GM21528 (cell line): ENCODE measurements around the gene PDK2.

ENCODE experiments used
- ATAC-seq: cut with Tn5 transposase; IDR thresholded peaks from one replicate; pipeline ENCODE4 v1.9.1; 2021; ENCODE audit warnings: mild to moderate bottlenecking, moderate library complexity; ENCODE audit not compliant: unreplicated experiment, low FRiP score

PDK2 gene

GRCh38 chr17:50076591-50077235 lies 18.4 kb upstream of the PDK2 start:
- ATAC-seq = no peak

DNA sequence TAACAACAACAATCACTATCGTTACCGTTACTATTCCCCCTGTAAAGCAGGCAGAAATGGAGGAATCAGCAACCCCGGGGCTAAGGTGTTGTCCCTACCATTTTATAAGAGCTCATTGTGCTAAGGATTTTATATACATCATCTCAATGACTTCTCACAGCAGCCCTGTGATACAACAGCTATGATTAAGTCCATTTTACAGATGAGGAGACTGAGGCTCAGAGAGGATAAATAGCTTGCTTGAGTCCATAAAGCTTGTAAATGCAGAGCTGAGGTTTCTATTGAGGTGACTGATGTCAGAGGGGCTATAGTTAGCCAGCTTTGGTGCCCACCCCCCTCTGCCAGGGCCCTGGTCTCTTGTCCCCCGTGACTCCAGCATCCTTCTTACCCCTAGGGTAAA lies 16.7 kb upstream of the PDK2 start:
- ATAC-seq = no peak

- ATAC-seq = no peak
Measured at GRCh38 chr17:50079334-50080095, 15.6 kb upstream of the PDK2 start.

GRCh38 chr17:50080096-50080480 lies 15.1 kb upstream of the PDK2 start:
- no peak for ATAC-seq

DNA sequence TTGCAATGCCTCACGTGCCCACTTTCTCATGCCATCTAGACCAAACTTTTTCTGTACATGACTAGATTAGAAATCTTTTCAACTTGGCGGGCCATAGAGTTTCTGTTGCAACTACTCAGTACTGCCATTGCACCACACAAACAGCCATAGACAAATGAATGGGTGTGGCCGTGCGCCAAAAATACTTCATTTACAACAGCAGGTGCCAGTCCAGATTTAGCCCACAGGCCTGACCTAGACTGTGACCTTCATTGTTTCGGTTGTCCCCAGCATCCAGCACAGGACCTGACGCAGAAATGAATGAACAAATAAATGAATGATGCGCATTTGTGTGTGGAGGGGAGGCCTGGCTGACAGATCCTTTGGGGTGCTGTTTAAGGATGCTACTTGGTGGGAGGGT lies 14.3 kb upstream of the PDK2 start:
- no peak for ATAC-seq

GRCh38 chr17:50081757-50082156 lies 13.4 kb upstream of the PDK2 start:
- ATAC-seq = no peak

DNA sequence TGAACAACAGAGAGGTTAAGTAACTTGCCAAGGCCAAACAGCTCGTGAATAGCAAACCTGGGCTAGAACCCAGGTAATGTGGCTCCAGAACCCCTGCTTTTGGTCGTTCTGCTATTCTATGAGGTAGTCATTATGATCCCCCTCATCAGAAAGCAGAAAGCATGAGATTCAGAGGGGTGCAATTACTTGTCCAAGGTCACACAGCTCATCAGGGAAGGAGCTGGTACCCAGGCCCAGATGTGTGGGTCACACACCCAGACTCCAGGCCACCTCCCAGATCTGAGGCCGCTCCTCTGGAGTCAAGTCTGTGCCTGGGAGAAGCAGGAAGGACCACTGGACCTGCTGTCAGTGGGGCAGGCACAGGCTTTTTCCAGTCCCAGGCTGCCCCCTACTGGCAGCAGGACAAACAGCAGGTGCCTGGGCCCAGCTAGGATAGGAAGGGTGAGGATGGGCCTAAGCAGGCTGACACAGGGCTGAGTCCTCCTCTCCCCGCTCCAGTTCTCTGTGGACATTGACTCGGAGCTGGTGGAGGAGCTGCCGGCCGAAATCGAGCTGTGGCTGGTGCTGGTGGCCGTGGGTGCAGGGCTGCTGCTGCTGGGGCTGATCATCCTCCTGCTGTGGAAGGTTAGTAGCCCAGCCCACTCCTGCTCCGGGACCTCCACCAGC lies 7.8 kb upstream of the PDK2 start:
- ATAC-seq = no peak

- ATAC-seq = no peak
Measured at GRCh38 chr17:50087912-50088405, 7.2 kb upstream of the PDK2 start.

DNA sequence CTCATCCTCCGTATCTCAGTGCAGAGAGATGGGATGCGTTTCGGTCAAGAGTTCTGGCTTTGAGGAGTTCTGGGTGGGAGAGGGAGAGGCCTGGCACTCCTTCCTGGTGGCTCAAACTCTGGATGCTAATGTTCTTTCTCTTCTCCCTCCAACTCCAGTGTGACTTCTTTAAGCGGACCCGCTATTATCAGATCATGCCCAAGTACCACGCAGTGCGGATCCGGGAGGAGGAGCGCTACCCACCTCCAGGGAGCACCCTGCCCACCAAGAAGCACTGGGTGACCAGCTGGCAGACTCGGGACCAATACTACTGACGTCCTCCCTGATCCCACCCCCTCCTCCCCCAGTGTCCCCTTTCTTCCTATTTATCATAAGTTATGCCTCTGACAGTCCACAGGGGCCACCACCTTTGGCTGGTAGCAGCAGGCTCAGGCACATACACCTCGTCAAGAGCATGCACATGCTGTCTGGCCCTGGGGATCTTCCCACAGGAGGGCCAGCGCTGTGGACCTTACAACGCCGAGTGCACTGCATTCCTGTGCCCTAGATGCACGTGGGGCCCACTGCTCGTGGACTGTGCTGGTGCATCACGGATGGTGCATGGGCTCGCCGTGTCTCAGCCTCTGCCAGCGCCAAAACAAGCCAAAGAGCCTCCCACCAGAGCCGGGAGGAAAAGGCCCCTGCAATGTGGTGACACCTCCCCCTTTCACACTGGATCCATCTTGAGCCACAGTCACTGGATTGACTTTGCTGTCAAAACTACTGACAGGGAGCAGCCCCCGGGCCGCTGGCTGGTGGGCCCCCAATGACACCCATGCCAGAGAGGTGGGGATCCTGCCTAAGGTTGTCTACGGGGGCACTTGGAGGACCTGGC lies 6.0 kb upstream of the PDK2 start:
- ATAC-seq = no peak

DNA sequence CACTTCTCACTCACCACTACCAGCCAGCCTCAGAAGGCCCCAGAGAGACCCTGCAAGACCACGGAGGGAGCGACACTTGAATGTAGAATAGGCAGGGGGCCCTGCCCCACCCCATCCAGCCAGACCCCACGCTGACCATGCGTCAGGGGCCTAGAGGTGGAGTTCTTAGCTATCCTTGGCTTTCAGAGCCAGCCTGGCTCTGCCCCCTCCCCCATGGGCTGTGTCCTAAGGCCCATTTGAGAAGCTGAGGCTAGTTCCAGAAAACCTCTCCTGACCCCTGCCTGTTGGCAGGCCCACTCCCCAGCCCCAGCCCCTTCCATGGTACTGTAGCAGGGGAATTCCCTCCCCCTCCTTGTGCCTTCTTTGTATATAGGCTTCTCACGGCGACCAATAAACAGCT lies 5.1 kb upstream of the PDK2 start:
- no peak for ATAC-seq

GRCh38 chr17:50090971-50091917 lies 3.9 kb upstream of the PDK2 start:
- ATAC-seq = no peak

- no peak for ATAC-seq
Measured at GRCh38 chr17:50091918-50092285, 3.2 kb upstream of the PDK2 start.

DNA sequence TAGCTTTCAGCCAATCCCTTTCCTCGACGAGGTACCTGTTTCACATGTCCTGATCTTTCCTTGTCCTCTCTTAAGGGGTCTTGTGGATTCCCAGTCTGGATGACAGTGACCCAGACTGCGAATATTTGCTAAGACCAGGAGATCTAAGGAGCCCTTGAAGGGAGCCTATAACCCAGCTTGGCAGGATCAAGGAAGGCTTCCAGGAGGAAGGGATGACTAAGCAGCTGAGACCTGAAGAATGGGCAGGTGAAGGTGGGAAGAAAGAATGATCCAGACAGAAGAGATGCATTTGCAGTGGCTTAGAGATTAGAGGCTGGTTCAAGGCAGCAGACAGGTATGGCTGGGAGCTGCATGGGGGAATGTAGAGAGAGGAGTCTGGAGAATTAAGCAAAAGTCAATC lies 1.9 kb upstream of the PDK2 start:
- ATAC-seq = no peak

GRCh38 chr17:50093807-50094206 lies 1.3 kb upstream of the PDK2 start:
- no peak for ATAC-seq

DNA sequence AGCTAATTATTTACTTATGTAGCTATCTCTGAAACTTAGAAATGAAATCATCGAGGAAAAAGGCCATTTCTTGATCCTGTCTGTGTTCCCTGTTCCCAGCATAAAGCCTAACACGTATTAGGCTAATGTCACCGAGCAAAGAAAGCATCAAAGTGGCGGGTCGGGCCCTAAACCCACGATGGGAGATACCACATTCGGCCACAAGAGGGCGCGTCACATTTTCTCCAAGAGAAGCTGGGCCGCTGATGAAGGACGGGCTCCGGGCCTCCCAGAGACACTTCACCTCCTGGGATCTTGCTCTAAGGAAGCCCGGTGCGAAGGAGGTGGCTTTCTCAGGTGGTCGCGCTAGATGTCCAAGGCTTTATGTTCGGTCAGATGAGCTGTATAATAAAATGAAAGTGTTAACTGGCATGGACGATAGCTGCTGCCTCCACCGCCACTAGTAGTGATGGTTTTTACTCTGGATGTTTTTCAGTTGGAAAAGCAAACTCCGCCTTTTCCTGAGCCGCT lies 853 bp upstream of the PDK2 start:
- no peak for ATAC-seq

- no peak for ATAC-seq
Measured at GRCh38 chr17:50095626-50096037, 481 bp downstream of the PDK2 start.

DNA sequence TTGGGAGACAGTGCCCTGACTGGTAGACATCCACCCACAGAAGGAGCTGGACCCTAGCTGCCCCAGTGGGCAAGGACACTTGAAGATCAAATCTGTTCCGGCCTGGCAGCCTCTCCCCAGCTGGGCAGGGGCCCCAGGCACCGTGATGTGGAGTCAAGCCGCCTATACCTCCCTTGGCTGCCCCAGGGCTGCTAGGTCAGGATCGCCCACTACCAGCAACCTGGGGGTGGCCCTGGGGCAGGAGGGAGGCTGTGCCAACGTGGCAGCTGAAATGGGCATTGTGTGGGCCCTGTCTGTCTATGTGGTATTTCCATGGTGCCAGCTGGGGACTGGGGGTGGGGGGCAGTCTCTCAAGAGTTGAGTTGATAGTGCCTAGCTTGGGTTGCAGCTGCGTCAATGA lies 941 bp downstream of the PDK2 start:
- no peak for ATAC-seq

- ATAC-seq = no peak
Measured at GRCh38 chr17:50096758-50097157, 1.6 kb downstream of the PDK2 start.

DNA sequence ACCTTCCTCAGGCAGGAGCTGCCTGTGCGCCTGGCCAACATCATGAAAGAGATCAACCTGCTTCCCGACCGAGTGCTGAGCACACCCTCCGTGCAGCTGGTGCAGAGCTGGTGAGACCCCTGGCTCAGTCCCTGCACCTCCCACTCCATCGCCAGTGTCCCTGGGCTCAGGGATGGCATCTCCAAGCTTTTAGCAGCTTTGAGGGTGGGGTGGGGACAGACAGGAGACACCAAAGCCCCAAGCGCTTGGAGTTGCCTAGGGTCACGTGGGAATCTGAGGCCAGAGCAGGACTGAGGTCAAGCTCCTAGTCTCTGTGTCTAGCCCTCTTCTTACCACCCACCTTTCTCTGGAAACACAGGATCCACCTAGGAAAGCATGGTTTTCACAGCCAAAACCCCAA lies 2.3 kb downstream of the PDK2 start:
- no peak for ATAC-seq
